ENCODE measurements around the gene TSPAN4. TPM values are rescaled to one million over a fixed set of nuclear protein-coding genes. Genes with fewer than 3 reads are reported as not detected.

The TSPAN4 gene
- total and polyA plus RNA-seq, 10 donors, result 32.1 to 140 (median 107) TPM

DNA sequence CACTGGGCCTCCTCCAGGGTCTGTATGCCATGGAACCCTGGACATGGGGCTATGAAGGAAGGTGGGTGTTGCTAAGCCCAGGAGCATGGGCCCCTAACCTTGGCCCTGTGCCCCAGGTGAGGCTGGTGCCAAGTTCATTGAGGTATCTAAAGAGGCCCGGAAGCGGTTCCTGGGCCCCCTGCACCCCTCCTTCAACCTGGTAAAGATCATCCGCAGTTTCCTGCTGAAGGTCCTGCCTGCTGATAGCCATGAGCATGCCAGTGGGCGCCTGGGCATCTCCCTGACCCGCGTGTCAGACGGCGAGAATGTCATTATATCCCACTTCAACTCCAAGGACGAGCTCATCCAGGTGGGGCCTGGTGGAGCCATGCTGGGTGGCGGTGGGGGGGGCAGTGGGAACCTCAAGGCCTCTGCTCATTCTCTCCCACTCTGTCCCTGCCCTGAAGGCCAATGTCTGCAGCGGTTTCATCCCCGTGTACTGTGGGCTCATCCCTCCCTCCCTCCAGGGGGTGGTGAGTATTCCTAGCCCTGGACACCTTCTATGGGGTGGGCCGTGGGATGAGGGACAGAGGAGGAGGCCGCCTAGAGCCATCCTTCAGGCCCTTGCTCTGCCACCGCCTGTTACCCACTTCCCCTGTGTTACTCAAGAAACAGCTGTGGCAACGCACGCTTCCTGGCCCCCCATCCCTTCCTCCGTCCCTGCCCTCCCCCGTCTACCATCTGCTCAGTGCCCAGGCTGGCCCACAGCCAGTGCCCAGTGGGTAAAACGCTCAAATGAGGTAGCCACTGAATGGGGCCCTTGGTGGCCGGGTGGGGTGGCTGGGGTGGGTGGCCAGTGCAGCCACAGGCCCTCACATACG, 20.9 kb upstream of the TSPAN4 start:
- intact Hi-C loops (cut with DNase I; ENCODE audit: low total_unique reads), result no loop called here
- peaks cover 0 to 49% (median 34%) of the 10 kb centered on the region in 6 donors for H3K36me3 ChIP-seq

GRCh38 chr11:823441-824291, 19.0 kb upstream of the TSPAN4 start:
- 86 to 96% (median 93%) methylated on average over 34 to 53 of the region's 53 CpGs for WGBS, 5 donors

More for the DNA sequence above, 20.9 kb upstream of the TSPAN4 start:
- TF ChIP-seq POLR2A (IDR thresholded peaks at IDR 0.05), result no peak
- TF ChIP-seq POLR2AphosphoS5 (IDR thresholded peaks at IDR 0.05), result peak in 2 of 3 donors; percentile 38 to 57
- Histone ChIP-seq H3K4me3 (peak overlapping the region in 6 of 8 donors; percentile 74 to 97 (median 84)), H3K27ac (peak overlapping the region; percentile 35 to 100 (median 98)), H3K4me1 (peaks cover 21 to 78% (median 57%) of the 10 kb centered on the region in 6 donors), H3K27me3 (replicated peaks in 1 of 7) (peaks cover 0 to 1% (median 0%) of the 10 kb centered on the region in 7 donors), H3K9me3 (no peaks in the 10 kb centered on the region)
- 38 to 64% (median 46%) methylated on average over 12 to 22 of the region's 22 CpGs for WGBS, 5 donors
- no peak for DNase-seq

GRCh38 chr11:824292-824880, 18.3 kb upstream of the TSPAN4 start:
- intact Hi-C loops (cut with DNase I; ENCODE audit: low total_unique reads), result no loop called here
- TF ChIP-seq, protein P1, sequence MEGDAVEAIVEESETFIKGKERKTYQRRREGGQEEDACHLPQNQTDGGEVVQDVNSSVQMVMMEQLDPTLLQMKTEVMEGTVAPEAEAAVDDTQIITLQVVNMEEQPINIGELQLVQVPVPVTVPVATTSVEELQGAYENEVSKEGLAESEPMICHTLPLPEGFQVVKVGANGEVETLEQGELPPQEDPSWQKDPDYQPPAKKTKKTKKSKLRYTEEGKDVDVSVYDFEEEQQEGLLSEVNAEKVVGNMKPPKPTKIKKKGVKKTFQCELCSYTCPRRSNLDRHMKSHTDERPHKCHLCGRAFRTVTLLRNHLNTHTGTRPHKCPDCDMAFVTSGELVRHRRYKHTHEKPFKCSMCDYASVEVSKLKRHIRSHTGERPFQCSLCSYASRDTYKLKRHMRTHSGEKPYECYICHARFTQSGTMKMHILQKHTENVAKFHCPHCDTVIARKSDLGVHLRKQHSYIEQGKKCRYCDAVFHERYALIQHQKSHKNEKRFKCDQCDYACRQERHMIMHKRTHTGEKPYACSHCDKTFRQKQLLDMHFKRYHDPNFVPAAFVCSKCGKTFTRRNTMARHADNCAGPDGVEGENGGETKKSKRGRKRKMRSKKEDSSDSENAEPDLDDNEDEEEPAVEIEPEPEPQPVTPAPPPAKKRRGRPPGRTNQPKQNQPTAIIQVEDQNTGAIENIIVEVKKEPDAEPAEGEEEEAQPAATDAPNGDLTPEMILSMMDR (IDR thresholded peaks at IDR 0.05 in 8 of 11, conservative IDR thresholded peaks at IDR 0.05 in 3 of 11), result no peak
- TF ChIP-seq POLR2A (IDR thresholded peaks at IDR 0.05) (no peak), POLR2AphosphoS5 (IDR thresholded peaks at IDR 0.05) (peak in 2 of 3 donors; percentile 6 to 22)

More at GRCh38 chr11:823441-824291, 19.0 kb upstream of the TSPAN4 start:
- Histone ChIP-seq H3K27ac (no peak overlapping the region), H3K4me1 (peaks cover 35 to 91% (median 71%) of the 10 kb centered on the region in 6 donors), H3K27me3 (replicated peaks in 1 of 7) (peaks cover 0 to 20% (median 0%) of the 10 kb centered on the region in 7 donors), H3K4me3 (no peak overlapping the region), H3K36me3 (peaks cover 0 to 49% (median 34%) of the 10 kb centered on the region in 6 donors), H3K9me3 (no peaks in the 10 kb centered on the region)
- intact Hi-C loops (cut with DNase I; ENCODE audit: low total_unique reads), result no loop called here
- TF ChIP-seq POLR2AphosphoS5 (IDR thresholded peaks at IDR 0.05) (peak in 2 of 3 donors; percentile 1 to 45), POLR2A (IDR thresholded peaks at IDR 0.05) (no peak)
- DNase-seq, result peak; percentile 77

DNA sequence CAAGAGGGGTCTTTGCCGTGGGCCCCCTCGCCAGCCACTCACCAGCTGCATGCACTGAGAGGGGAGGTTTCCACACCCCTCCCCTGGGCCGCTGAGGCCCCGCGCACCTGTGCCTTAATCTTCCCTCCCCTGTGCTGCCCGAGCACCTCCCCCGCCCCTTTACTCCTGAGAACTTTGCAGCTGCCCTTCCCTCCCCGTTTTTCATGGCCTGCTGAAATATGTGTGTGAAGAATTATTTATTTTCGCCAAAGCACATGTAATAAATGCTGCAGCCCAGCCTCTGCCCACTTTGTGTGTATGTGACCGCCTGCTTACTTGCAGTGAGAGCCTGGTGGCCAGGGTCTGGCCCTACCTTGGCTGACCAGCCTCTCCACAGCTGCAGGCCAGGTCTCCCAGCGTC, 17.7 kb upstream of the TSPAN4 start:
- TF ChIP-seq, protein P1 (IDR thresholded peaks at IDR 0.05 in 8 of 11, conservative IDR thresholded peaks at IDR 0.05 in 3 of 11), result no peak
- TF ChIP-seq POLR2A (IDR thresholded peaks at IDR 0.05) (no peak), POLR2AphosphoS5 (IDR thresholded peaks at IDR 0.05) (no peak)
- no peak for DNase-seq
- 85 to 89% (median 87%) methylated on average over 11 of the region's 11 CpGs for WGBS, 5 donors
- no peak overlapping the region for H3K27ac ChIP-seq
- peaks cover 48 to 98% (median 77%) of the 10 kb centered on the region in 6 donors for H3K4me1 ChIP-seq
- no peaks in the 10 kb centered on the region for H3K9me3 ChIP-seq
- peaks cover 0 to 49% (median 34%) of the 10 kb centered on the region in 6 donors for H3K36me3 ChIP-seq
- H3K27me3 ChIP-seq (replicated peaks in 1 of 7), result peaks cover 0 to 33% (median 13%) of the 10 kb centered on the region in 7 donors
- H3K4me3 ChIP-seq, result no peak overlapping the region
- intact Hi-C loops (cut with DNase I; ENCODE audit: low total_unique reads), result no loop called here

More at GRCh38 chr11:824292-824880, 18.3 kb upstream of the TSPAN4 start:
- H3K27me3 ChIP-seq (replicated peaks in 1 of 7), result peaks cover 0 to 28% (median 7%) of the 10 kb centered on the region in 7 donors
- no peak overlapping the region for H3K27ac ChIP-seq
- no peak overlapping the region for H3K4me3 ChIP-seq
- H3K9me3 ChIP-seq, result no peaks in the 10 kb centered on the region
- peaks cover 42 to 93% (median 73%) of the 10 kb centered on the region in 6 donors for H3K4me1 ChIP-seq
- H3K36me3 ChIP-seq, result peaks cover 0 to 49% (median 34%) of the 10 kb centered on the region in 6 donors
- 86 to 96% (median 92%) methylated on average over 34 to 59 of the region's 59 CpGs for WGBS, 5 donors
- DNase-seq, result peak; percentile 80

All from spleen (tissue), 11 donors.